ENCODE measurements around the gene NKX2-8. TPM values are rescaled to one million over a fixed set of nuclear protein-coding genes. Genes with fewer than 3 reads are reported as not detected.

The NKX2-8 gene
- total and polyA plus RNA-seq, 5 experiments from 2014 or later, result not detected

DNA sequence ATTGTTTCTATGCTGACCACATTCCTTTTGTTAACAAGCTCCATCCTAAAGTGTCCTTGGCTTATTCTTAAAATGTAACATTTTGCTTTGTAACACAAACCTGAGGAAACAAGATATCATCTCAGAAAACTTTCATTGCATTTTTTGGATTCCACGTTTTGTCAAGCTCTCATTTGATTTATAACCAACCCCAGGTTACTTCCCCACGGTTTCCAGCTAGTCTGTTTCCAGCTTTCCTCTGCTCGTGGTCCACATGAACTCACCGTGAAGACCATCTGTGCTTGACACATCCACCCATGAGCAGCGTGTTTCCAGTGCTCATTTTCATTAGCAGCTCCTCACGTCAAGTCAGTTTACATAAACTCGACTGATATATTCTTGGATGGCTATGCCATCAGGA lies 6.4 kb upstream of the NKX2-8 start:
- Mint-ChIP-seq H3K27ac (no peak overlapping the region), H3K9me3 (peaks cover 0 to 3% (median 0%) of the 10 kb centered on the region in 9 donors), H3K4me1 (peaks cover 0 to 2% (median 0%) of the 10 kb centered on the region in 4 donors), H3K4me3 (no peak overlapping the region), H3K36me3 (peaks cover 0 to 4% (median 0%) of the 10 kb centered on the region in 3 donors), H3K27me3 (peaks cover 37 to 86% (median 55%) of the 10 kb centered on the region in 5 donors)
- ATAC-seq (no peak), DNase-seq (no peak)
- POLR2A ChIA-PET, result no interaction called here

GRCh38 chr14:36588119-36588518 lies 5.7 kb upstream of the NKX2-8 start:
- POLR2A ChIA-PET, result no interaction called here
- Mint-ChIP-seq H3K27me3 (peaks cover 33 to 83% (median 59%) of the 10 kb centered on the region in 5 donors), H3K36me3 (peaks cover 0 to 4% (median 0%) of the 10 kb centered on the region in 3 donors), H3K4me3 (no peak overlapping the region), H3K27ac (no peak overlapping the region), H3K4me1 (peaks cover 0 to 2% (median 0%) of the 10 kb centered on the region in 4 donors), H3K9me3 (peaks cover 0 to 2% (median 0%) of the 10 kb centered on the region in 9 donors)
- ATAC-seq, result no peak
- no peak for DNase-seq

- Mint-ChIP-seq H3K36me3 (peaks cover 0 to 4% (median 0%) of the 10 kb centered on the region in 3 donors), H3K9me3 (peaks cover 0 to 2% (median 0%) of the 10 kb centered on the region in 9 donors), H3K27me3 (peaks cover 16 to 67% (median 53%) of the 10 kb centered on the region in 5 donors), H3K27ac (no peak overlapping the region), H3K4me1 (peaks cover 0 to 3% (median under 1%) of the 10 kb centered on the region in 4 donors), H3K4me3 (peak overlapping the region in 1 of 10 donors; percentile 20)
- DNase-seq (no peak), ATAC-seq (no peak)
- POLR2A ChIA-PET, result no interaction called here
Observed at GRCh38 chr14:36585100-36585499, 2.7 kb upstream of the NKX2-8 start.

DNA sequence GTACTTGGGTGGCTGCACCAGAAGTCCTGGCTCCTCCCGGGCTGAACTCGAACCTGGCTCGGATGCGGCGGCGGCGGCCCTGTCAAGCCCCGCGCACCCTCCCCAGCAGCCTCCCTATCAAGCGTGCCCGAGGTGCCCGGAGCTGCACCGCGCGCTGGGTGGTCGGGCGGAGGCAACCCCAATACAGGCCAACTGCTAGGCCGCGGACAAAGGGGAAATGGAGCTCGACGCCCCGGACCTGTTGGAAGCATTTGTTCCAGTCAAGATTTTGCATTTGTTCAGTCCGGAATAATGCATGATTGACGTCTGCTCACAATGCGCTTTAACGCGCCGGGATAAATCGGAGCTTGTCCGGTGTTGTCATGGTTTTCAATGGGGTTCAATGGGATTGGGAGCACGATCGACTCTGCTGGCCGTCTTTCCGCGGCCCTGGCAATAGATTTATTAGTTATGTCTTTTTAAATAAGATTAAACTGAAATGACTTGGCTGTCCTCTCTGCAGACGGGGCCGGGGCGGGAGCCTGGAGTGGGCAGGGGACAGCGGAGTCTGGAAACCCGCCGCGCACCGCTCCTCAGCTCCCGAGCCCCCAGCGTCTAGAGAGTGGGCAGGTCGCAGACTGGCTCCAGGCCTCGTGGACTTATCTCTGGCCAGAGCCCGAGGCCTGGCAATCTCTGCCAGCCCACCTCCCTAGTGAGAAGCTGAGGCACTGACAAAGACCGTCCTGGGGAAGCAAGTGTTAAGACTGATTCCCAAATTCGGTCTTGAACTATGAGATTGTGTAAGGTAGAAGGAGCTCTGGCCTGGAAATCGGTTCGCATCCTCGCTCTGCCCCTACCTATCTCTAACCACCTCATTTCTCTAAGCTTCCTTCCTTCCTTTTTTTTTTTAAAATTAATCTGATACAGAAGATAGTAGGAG lies 1.7 kb upstream of the NKX2-8 start:
- peaks cover 16 to 67% (median 49%) of the 10 kb centered on the region in 5 donors for H3K27me3 Mint-ChIP-seq
- POLR2A ChIA-PET, result no interaction called here
- H3K9me3 Mint-ChIP-seq, result no peaks in the 10 kb centered on the region
- peaks cover 0 to 4% (median 0%) of the 10 kb centered on the region in 3 donors for H3K36me3 Mint-ChIP-seq
- ATAC-seq (no peak), DNase-seq (no peak)
- H3K27ac Mint-ChIP-seq, result no peak overlapping the region
- H3K4me1 Mint-ChIP-seq, result peaks cover 0 to 3% (median under 1%) of the 10 kb centered on the region in 4 donors
- no peak overlapping the region for H3K4me3 Mint-ChIP-seq

DNA sequence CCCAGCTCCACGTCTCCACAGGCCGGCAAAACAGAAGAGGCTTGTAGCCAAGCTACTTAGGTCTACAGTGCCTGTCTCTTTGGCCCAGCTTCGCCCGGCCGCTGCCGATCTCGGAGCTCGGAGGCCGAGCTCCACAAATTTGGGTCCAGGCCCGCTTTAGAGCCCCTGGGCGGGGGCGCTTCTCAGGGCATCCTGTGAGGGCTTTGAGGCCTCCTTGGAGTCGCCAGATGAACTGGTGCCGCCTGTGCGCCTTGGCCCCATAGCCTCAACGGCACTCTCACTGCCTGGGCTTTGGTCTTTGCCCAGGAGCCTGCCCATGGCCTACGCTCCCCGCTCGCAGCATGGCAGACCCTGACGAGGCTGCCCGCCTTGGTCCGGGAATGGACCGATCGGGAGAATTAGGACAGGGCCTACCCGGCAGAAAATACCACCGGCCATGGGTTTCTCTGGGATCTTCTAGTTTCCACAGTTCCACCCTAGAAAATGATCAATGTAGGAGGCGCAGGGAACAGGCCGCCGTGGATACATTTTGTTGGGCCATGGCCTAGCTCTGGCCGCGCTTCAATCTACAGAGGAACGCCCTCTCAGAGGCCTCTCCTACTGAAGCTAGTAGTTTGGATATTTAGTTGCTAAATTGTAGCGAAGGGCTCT lies 953 bp upstream of the NKX2-8 start:
- Mint-ChIP-seq H3K27ac (no peak overlapping the region), H3K9me3 (no peaks in the 10 kb centered on the region), H3K4me3 (no peak overlapping the region), H3K36me3 (peaks cover 0 to 4% (median 0%) of the 10 kb centered on the region in 3 donors), H3K27me3 (peaks cover 11 to 67% (median 47%) of the 10 kb centered on the region in 5 donors), H3K4me1 (peaks cover 0 to 3% (median under 1%) of the 10 kb centered on the region in 4 donors)
- no peak for ATAC-seq
- POLR2A ChIA-PET, result no interaction called here
- no peak for DNase-seq

DNA sequence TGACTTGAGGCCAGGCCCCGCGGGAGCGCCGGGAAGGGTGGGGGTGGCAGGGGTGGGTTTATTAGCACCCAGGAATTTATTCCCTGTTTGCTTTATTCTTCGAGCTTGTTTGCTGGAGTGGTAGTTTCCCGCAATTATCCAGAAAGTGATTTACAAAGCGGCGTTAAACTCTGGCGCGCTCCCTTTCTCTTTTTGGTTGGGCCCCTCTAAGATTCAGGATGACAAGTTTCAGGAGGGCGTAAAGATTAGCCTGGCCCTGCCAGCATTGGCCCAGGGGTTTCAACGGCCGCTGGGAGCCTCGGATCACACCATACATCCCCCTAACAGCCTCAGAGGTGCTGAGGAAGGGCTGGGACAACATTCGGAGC lies 444 bp upstream of the NKX2-8 start:
- ATAC-seq (no peak), DNase-seq (no peak)
- Mint-ChIP-seq H3K9me3 (no peaks in the 10 kb centered on the region), H3K36me3 (peaks cover 0 to 4% (median 0%) of the 10 kb centered on the region in 3 donors), H3K27me3 (peaks cover 11 to 69% (median 48%) of the 10 kb centered on the region in 5 donors), H3K4me1 (peaks cover 0 to 3% (median under 1%) of the 10 kb centered on the region in 4 donors), H3K4me3 (no peak overlapping the region), H3K27ac (no peak overlapping the region)
- POLR2A ChIA-PET, result no interaction called here

GRCh38 chr14:36580856-36581831 lies 1.3 kb downstream of the NKX2-8 start:
- POLR2A ChIA-PET, result no interaction called here
- Mint-ChIP-seq H3K27me3 (peaks cover 11 to 63% (median 45%) of the 10 kb centered on the region in 5 donors), H3K9me3 (no peaks in the 10 kb centered on the region), H3K27ac (no peak overlapping the region), H3K36me3 (peaks cover 0 to 4% (median 0%) of the 10 kb centered on the region in 3 donors), H3K4me1 (peaks cover 0 to 3% (median under 1%) of the 10 kb centered on the region in 4 donors), H3K4me3 (peak overlapping the region in 3 of 10 donors; percentile 10 to 22 (median 15))
- DNase-seq, result no peak
- no peak for ATAC-seq

- peaks cover 0 to 4% (median 0%) of the 10 kb centered on the region in 3 donors for H3K36me3 Mint-ChIP-seq
- peaks cover 9 to 61% (median 40%) of the 10 kb centered on the region in 5 donors for H3K27me3 Mint-ChIP-seq
- no peaks in the 10 kb centered on the region for H3K9me3 Mint-ChIP-seq
- POLR2A ChIA-PET, result no interaction called here
- peak overlapping the region in 1 of 10 donors; percentile 34 for H3K4me3 Mint-ChIP-seq
- H3K27ac Mint-ChIP-seq, result no peak overlapping the region
- ATAC-seq (no peak), DNase-seq (no peak)
- peaks cover 0 to 3% (median under 1%) of the 10 kb centered on the region in 4 donors for H3K4me1 Mint-ChIP-seq
Observed at GRCh38 chr14:36580141-36580855, 2.1 kb downstream of the NKX2-8 start.

GRCh38 chr14:36579573-36580140 lies 2.8 kb downstream of the NKX2-8 start:
- H3K4me1 Mint-ChIP-seq, result peaks cover 0 to 3% (median under 1%) of the 10 kb centered on the region in 4 donors
- DNase-seq (no peak), ATAC-seq (no peak)
- peaks cover 0 to 4% (median 0%) of the 10 kb centered on the region in 3 donors for H3K36me3 Mint-ChIP-seq
- H3K27ac Mint-ChIP-seq, result no peak overlapping the region
- no peaks in the 10 kb centered on the region for H3K9me3 Mint-ChIP-seq
- H3K4me3 Mint-ChIP-seq, result no peak overlapping the region
- POLR2A ChIA-PET, result no interaction called here
- H3K27me3 Mint-ChIP-seq, result peaks cover 6 to 54% (median 34%) of the 10 kb centered on the region in 5 donors

GRCh38 chr14:36579001-36579555 lies 3.3 kb downstream of the NKX2-8 start:
- peaks cover 0 to 3% (median under 1%) of the 10 kb centered on the region in 4 donors for H3K4me1 Mint-ChIP-seq
- POLR2A ChIA-PET, result no interaction called here
- peaks cover 5 to 48% (median 29%) of the 10 kb centered on the region in 5 donors for H3K27me3 Mint-ChIP-seq
- H3K36me3 Mint-ChIP-seq, result peaks cover 0 to under 1% (median 0%) of the 10 kb centered on the region in 3 donors
- H3K4me3 Mint-ChIP-seq, result no peak overlapping the region
- no peak overlapping the region for H3K27ac Mint-ChIP-seq
- H3K9me3 Mint-ChIP-seq, result no peaks in the 10 kb centered on the region
- ATAC-seq, result no peak
- DNase-seq, result no peak

GRCh38 chr14:36570065-36570464 lies 12.3 kb downstream of the NKX2-8 start:
- ATAC-seq (no peak), DNase-seq (no peak)
- H3K36me3 Mint-ChIP-seq, result no peaks in the 10 kb centered on the region
- peaks cover 0 to 18% (median 0%) of the 10 kb centered on the region in 9 donors for H3K9me3 Mint-ChIP-seq
- peaks cover 4 to 18% (median 7%) of the 10 kb centered on the region in 5 donors for H3K27me3 Mint-ChIP-seq
- POLR2A ChIA-PET, result no interaction called here
- no peak overlapping the region for H3K27ac Mint-ChIP-seq
- no peaks in the 10 kb centered on the region for H3K4me1 Mint-ChIP-seq
- H3K4me3 Mint-ChIP-seq, result no peak overlapping the region

Data from naive thymus-derived CD8-positive, alpha-beta T cell (primary cell).